ENCODE data around the gene SLC25A42.

GRCh38 chr19:19147344-19147743, 83.5 kb downstream of the SLC25A42 start:
- TF ChIP-seq CTCF (IDR thresholded peaks at IDR 0.05), result no peak
- no peak for TF ChIP-seq POLR2A (IDR thresholded peaks at IDR 0.05)
